GM12864 (cell line): ENCODE results near the gene USH2A.

Experiments used
- DNase-seq: peaks from one replicate; pipeline ENCODE4 v3.0.0-alpha.2; 2011; ENCODE audit warnings: low read depth
- H3K4me3 ChIP-seq: 2 replicates; pipeline ENCODE4 v1.5.1; 2011; ENCODE audit warnings: mild to moderate bottlenecking, low read depth, low read length, control low read depth
- CTCF ChIP-seq: IDR thresholded peaks from 2 replicates; pipeline ENCODE4 v1.5.1; 2011; ENCODE audit warnings: low read depth, mild to moderate bottlenecking, moderate library complexity, low read length, control low read depth, inconsistent platforms; ENCODE audit errors: missing control alignments

The USH2A gene

GRCh38 chr1:216331211-216331610, 92.0 kb downstream of the USH2A start:
- DNase-seq = no peak
- H3K4me3 ChIP-seq = no peak overlapping the region
- TF ChIP-seq CTCF = no peak

- no peak for TF ChIP-seq CTCF
- DNase-seq = no peak
These were observed 93.0 kb downstream of the USH2A start for GRCh38 chr1:216330262-216330661.

GRCh38 chr1:216325946-216326345, 97.3 kb downstream of the USH2A start:
- no peak for DNase-seq
- no peak overlapping the region for H3K4me3 ChIP-seq
- no peak for TF ChIP-seq CTCF

More at GRCh38 chr1:216330262-216330661, 93.0 kb downstream of the USH2A start:
- no peak overlapping the region for H3K4me3 ChIP-seq

- DNase-seq = no peak
- no peak overlapping the region for H3K4me3 ChIP-seq
- no peak for TF ChIP-seq CTCF
These were observed 97.9 kb downstream of the USH2A start for GRCh38 chr1:216325336-216325735.

- TF ChIP-seq CTCF = no peak
- DNase-seq = no peak
- no peak overlapping the region for H3K4me3 ChIP-seq
These were observed 99.9 kb downstream of the USH2A start for GRCh38 chr1:216323344-216323743.

- TF ChIP-seq CTCF = no peak
- no peak for DNase-seq
- no peak overlapping the region for H3K4me3 ChIP-seq
These were observed 108.7 kb downstream of the USH2A start for GRCh38 chr1:216314379-216315095.

- peak; percentile 64 for TF ChIP-seq CTCF
- peak; percentile 4 for DNase-seq
- H3K4me3 ChIP-seq = no peak overlapping the region
These were observed 112.5 kb downstream of the USH2A start for GRCh38 chr1:216310776-216311175.
